Neural cell (in vitro differentiated cells): Measurements from ENCODE around the gene LETM1.

Experiments used
- EP300 ChIP-seq: fragments of 450-650 bp; conservative IDR thresholded peaks from 2 replicates; pipeline ENCODE4 v1.6.1; 2014; ENCODE audit warnings: antibody characterized with exemption, mild to moderate bottlenecking, moderate library complexity; ENCODE audit not compliant: poor library complexity, severe bottlenecking
- EZH2 ChIP-seq: fragments of 200-600, 300-800 bp; shearing (Covaris generic), sonication (generic); IDR thresholded peaks from 2 replicates; pipeline ENCODE4 v1.6.1; 2014; ENCODE audit warnings: antibody characterized with exemption, low read length, borderline replicate concordance, mild to moderate bottlenecking; ENCODE audit not compliant: insufficient read depth, poor library complexity, severe bottlenecking
- MXI1 ChIP-seq: fragments of 450-650 bp; conservative IDR thresholded peaks from 2 replicates; pipeline ENCODE4 v1.6.1; 2014; ENCODE audit warnings: antibody characterized with exemption, mild to moderate bottlenecking; ENCODE audit not compliant: poor library complexity, severe bottlenecking
- POLR2AphosphoS5 ChIP-seq: IDR thresholded peaks from 2 replicates; pipeline ENCODE4 v1.6.1; 2012
- RAD21 ChIP-seq: fragments of 450-650 bp; conservative IDR thresholded peaks from 2 replicates; pipeline ENCODE4 v1.6.1; 2014; ENCODE audit warnings: antibody characterized with exemption, mild to moderate bottlenecking, moderate library complexity
- SMC3 ChIP-seq: fragments of 450-650 bp; conservative IDR thresholded peaks from 2 replicates; pipeline ENCODE4 v1.6.1; 2014; ENCODE audit warnings: antibody characterized with exemption, mild to moderate bottlenecking, moderate library complexity; ENCODE audit not compliant: poor library complexity
- TAF1 ChIP-seq: IDR thresholded peaks from 2 replicates; pipeline ENCODE4 v1.6.1; 2012; ENCODE audit warnings: low read depth
- TF ChIP-seq, protein P1 (sequence below): fragments of 450-650 bp; IDR thresholded peaks from 2 replicates; pipeline ENCODE4 v1.5.1; 2014; ENCODE audit warnings: antibody characterized with exemption, mild to moderate bottlenecking, moderate library complexity; ENCODE audit not compliant: poor library complexity, severe bottlenecking

- TF ChIP-seq, protein P1, sequence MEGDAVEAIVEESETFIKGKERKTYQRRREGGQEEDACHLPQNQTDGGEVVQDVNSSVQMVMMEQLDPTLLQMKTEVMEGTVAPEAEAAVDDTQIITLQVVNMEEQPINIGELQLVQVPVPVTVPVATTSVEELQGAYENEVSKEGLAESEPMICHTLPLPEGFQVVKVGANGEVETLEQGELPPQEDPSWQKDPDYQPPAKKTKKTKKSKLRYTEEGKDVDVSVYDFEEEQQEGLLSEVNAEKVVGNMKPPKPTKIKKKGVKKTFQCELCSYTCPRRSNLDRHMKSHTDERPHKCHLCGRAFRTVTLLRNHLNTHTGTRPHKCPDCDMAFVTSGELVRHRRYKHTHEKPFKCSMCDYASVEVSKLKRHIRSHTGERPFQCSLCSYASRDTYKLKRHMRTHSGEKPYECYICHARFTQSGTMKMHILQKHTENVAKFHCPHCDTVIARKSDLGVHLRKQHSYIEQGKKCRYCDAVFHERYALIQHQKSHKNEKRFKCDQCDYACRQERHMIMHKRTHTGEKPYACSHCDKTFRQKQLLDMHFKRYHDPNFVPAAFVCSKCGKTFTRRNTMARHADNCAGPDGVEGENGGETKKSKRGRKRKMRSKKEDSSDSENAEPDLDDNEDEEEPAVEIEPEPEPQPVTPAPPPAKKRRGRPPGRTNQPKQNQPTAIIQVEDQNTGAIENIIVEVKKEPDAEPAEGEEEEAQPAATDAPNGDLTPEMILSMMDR, result no peak
- no peak for TF ChIP-seq EZH2
- no peak for TF ChIP-seq EP300
- TF ChIP-seq TAF1, result no peak
- TF ChIP-seq SMC3, result no peak
- TF ChIP-seq POLR2AphosphoS5, result no peak
- no peak for TF ChIP-seq RAD21
- TF ChIP-seq MXI1, result no peak
Measured at GRCh38 chr4:1873291-1873690, 17.3 kb upstream of the LETM1 start.
